ENCODE data around the gene ABCB8. TPM values are rescaled to one million over a fixed set of nuclear protein-coding genes. Genes with fewer than 3 reads are reported as not detected.
A peak's percentile ranks its signal among the peaks of the same experiment; 100 is the strongest.

ABCB8 gene
- total and polyA plus RNA-seq, 9 of the 15 experiments (the other 6 are each of a cell fraction or from before 2014, with no cell fraction given), result 7.6 to 106 (median 36.3) TPM

GRCh38 chr7:151010307-151011096 is 17.7 kb upstream of the ABCB8 start (continued):
- no peak for TF ChIP-seq DEAF1 (CRISPR knock-in tag; IDR thresholded peaks at IDR 0.05)
- no peak for TF ChIP-seq ELF2 (CRISPR knock-in tag; IDR thresholded peaks at IDR 0.05)
- no peak for TF ChIP-seq PHB2 (IDR thresholded peaks at IDR 0.05; ENCODE audit: low read depth)
- no peak for TF ChIP-seq SETDB1 (IDR thresholded peaks at IDR 0.05; ENCODE audit: low read length)
- no peak for TF ChIP-seq RBM25 (IDR thresholded peaks at IDR 0.05; ENCODE audit: low read depth, low read length, severe bottlenecking)
- TF ChIP-seq TFAP4 (CRISPR knock-in tag; IDR thresholded peaks at IDR 0.05; ENCODE audit: borderline replicate concordance), result peak; percentile 75
- TF ChIP-seq ID3 (CRISPR knock-in tag; IDR thresholded peaks at IDR 0.05), result no peak
- peak; percentile 39; the same call in 1 of the 2 replicates for TF ChIP-seq ID3 (tag; IDR thresholded peaks at IDR 0.05)
- TF ChIP-seq MCM5 (IDR thresholded peaks at IDR 0.05; ENCODE audit: low read depth), result no peak
- TF ChIP-seq STAG1 (CRISPR knock-in tag; IDR thresholded peaks at IDR 0.05; ENCODE audit: borderline replicate concordance), result no peak
- TF ChIP-seq RBM17 (IDR thresholded peaks at IDR 0.05; ENCODE audit: borderline replicate concordance, low read depth, low read length), result no peak
- peak; percentile 48; the same call in 1 of the 2 replicates for TF ChIP-seq NBN (IDR thresholded peaks at IDR 0.05; ENCODE audit: low read depth)
- TF ChIP-seq EGR1 (conservative IDR thresholded peaks at IDR 0.05), result peak; percentile 37
- no peak for TF ChIP-seq BCLAF1 (IDR thresholded peaks at IDR 0.05; ENCODE audit: borderline replicate concordance in 1 of 2, control insufficient read depth in 1 of 2, low read depth in 2 of 2, low read length in 1 of 2)
- no peak for TF ChIP-seq RFX1 (IDR thresholded peaks at IDR 0.05)
- TF ChIP-seq TOE1 (IDR thresholded peaks at IDR 0.05; ENCODE audit: borderline replicate concordance), result peak; percentile 76
- no peak for TF ChIP-seq TOE1 (CRISPR knock-in tag; IDR thresholded peaks at IDR 0.05; ENCODE audit: borderline replicate concordance, low read depth)
- 0 out of 2 replicates have a peak, but pooled peaks have one; percentile 1 for TF ChIP-seq SMC3 (conservative IDR thresholded peaks at IDR 0.05; ENCODE audit: insufficient read depth, low read depth, low read length)
- TF ChIP-seq RNF2 (IDR thresholded peaks at IDR 0.05), result peak; percentile 81
- TF ChIP-seq SNAPC5 (CRISPR knock-in tag; IDR thresholded peaks at IDR 0.05), result no peak
- no peak for TF ChIP-seq FUS (optimal IDR thresholded peaks at IDR 0.05; ENCODE audit: low read depth, low read length)
- no peak for TF ChIP-seq KLF10 (CRISPR knock-in tag; IDR thresholded peaks at IDR 0.05)
- TF ChIP-seq SMARCE1 (IDR thresholded peaks at IDR 0.05), result no peak

Data from K562 (cell line).